Measurements from ENCODE around the gene CTNNA3.
"Not testable (repeated sequence)": the region's sequence is repeated elsewhere in the genome, so short reads cannot be mapped to it uniquely, and the experiment has no call there.

Gene CTNNA3

GRCh38 chr10:66335753-66336152, 1360.2 kb downstream of the CTNNA3 start:
- not testable (repeated sequence) for DNase-seq

- no peak for DNase-seq
Observed at GRCh38 chr10:66329147-66329546, 1366.8 kb downstream of the CTNNA3 start.

- no peak for DNase-seq
Observed at GRCh38 chr10:66326876-66327275, 1369.1 kb downstream of the CTNNA3 start.

- no peak for DNase-seq
Observed at GRCh38 chr10:66322777-66323176, 1373.2 kb downstream of the CTNNA3 start.

- no peak for DNase-seq
Observed at GRCh38 chr10:66321723-66322665, 1374.0 kb downstream of the CTNNA3 start.

GRCh38 chr10:66318761-66319160, 1377.2 kb downstream of the CTNNA3 start:
- no peak for DNase-seq

GRCh38 chr10:66307826-66308225, 1388.2 kb downstream of the CTNNA3 start:
- no peak for DNase-seq

- no peak for DNase-seq
Observed at GRCh38 chr10:66301078-66301477, 1394.9 kb downstream of the CTNNA3 start.

- no peak for DNase-seq
Observed at GRCh38 chr10:66295602-66296001, 1400.4 kb downstream of the CTNNA3 start.

GRCh38 chr10:66294538-66294937, 1401.5 kb downstream of the CTNNA3 start:
- DNase-seq: no peak

- DNase-seq: no peak
Observed at GRCh38 chr10:66292922-66293321, 1403.1 kb downstream of the CTNNA3 start.

- no peak for DNase-seq
Observed at GRCh38 chr10:66292456-66292855, 1403.5 kb downstream of the CTNNA3 start.

- no peak for DNase-seq
Observed at GRCh38 chr10:66291133-66291532, 1404.9 kb downstream of the CTNNA3 start.

GRCh38 chr10:66284621-66285020, 1411.4 kb downstream of the CTNNA3 start:
- no peak for DNase-seq

- DNase-seq: no peak
Observed at GRCh38 chr10:66283874-66284464, 1412.0 kb downstream of the CTNNA3 start.

GRCh38 chr10:66283064-66283463, 1412.9 kb downstream of the CTNNA3 start:
- no peak for DNase-seq

GRCh38 chr10:66281327-66281726, 1414.7 kb downstream of the CTNNA3 start:
- DNase-seq: no peak

GRCh38 chr10:66277481-66277880, 1418.5 kb downstream of the CTNNA3 start:
- DNase-seq: no peak

GRCh38 chr10:66273966-66274519, 1422.0 kb downstream of the CTNNA3 start:
- no peak for DNase-seq

- DNase-seq: no peak
Observed at GRCh38 chr10:66265398-66265797, 1430.6 kb downstream of the CTNNA3 start.

- no peak for DNase-seq
Observed at GRCh38 chr10:66259836-66260235, 1436.2 kb downstream of the CTNNA3 start.

- DNase-seq: no peak
Observed at GRCh38 chr10:66258693-66259092, 1437.3 kb downstream of the CTNNA3 start.

- DNase-seq: no peak
Observed at GRCh38 chr10:66257801-66258200, 1438.2 kb downstream of the CTNNA3 start.

- no peak for DNase-seq
Observed at GRCh38 chr10:66252986-66253385, 1443.0 kb downstream of the CTNNA3 start.
